ENCODE results near the gene INCA1.

The INCA1 gene

DNA sequence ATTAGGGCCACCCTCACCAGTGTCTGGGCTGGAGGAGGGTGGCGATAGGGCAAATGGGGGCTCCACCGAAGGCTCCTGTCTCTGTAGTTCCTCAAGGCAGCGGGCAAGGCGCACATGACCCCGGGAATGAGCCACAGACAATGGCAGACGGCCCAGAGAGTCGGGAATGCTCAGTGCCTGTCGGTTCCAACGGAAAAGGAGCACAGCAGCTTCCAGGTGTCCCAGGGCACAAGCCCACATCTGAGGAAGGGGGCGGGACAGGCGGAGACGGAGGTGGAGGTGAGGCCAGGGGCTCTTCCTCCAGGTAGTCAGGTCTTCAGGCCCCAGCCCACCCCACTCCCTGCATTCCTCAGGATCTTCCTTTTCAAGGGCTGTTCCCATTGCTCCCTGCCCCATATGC, 24.6 kb downstream of the INCA1 start:
- DNase-seq (ENCODE audit: extremely low read depth in 1 of 2, low read depth in 1 of 2): no peak

DNA sequence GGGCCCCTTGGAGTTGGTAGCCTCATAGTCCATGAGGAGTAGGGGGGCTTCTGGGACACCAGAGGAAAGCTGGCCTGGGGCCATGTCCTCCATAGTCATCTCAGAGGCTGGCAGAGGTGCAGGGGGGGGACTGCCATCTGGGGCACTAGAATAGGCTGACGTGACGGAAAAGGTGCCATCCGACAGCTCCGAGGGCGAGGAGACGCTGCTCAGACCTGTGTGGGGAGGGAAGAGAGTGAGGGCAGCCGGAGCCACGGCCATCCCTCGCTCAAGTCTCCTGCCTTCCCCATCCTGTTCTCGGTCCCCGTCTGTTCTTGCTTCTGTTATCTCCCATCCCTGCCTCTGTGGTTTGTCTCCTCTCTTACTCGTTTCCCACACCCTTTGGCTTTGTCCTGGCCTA, 25.0 kb downstream of the INCA1 start:
- no peak for DNase-seq (ENCODE audit: extremely low read depth in 1 of 2, low read depth in 1 of 2)

DNA sequence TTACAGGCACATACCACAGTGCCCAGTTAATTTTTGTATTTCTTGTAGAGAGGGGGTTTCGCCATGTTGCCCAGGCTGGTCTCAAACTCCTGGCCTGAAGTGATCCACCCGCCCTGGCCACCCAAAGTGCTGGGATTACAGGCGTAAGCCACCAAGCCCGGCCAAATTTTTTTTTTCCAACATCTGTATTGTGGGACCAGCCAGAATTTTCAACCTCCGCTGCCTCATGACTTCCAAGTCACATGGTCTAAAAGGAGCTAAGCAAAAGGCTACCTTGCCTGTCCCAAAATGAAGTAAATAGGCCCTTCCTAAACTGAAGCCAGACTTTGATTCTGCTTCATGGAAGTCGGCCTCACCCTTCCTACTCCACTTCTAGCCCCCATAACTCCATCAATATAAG, 25.5 kb downstream of the INCA1 start:
- DNase-seq (ENCODE audit: extremely low read depth in 1 of 2, low read depth in 1 of 2): no peak

DNA sequence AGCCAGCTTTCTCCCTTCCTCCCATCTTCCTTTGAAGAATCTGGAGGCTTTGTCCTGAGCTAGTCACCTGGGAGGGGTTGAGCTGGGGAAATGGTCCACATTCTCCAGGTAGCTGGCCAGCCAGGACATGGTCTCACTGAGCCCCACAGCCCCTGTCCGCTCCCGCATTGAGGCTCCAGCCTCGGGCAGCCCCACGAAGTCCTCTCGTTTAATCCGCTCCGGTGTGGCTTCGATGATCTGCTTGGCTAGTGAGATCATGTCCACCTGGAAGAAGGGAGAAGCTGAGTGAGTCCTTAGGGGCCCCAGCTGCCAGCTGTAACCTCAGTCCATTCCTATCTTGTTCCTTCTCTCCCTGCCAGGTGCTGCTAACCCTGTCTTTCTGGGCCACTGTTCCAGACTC, 27.0 kb downstream of the INCA1 start:
- DNase-seq (ENCODE audit: extremely low read depth in 1 of 2, low read depth in 1 of 2): no peak

DNA sequence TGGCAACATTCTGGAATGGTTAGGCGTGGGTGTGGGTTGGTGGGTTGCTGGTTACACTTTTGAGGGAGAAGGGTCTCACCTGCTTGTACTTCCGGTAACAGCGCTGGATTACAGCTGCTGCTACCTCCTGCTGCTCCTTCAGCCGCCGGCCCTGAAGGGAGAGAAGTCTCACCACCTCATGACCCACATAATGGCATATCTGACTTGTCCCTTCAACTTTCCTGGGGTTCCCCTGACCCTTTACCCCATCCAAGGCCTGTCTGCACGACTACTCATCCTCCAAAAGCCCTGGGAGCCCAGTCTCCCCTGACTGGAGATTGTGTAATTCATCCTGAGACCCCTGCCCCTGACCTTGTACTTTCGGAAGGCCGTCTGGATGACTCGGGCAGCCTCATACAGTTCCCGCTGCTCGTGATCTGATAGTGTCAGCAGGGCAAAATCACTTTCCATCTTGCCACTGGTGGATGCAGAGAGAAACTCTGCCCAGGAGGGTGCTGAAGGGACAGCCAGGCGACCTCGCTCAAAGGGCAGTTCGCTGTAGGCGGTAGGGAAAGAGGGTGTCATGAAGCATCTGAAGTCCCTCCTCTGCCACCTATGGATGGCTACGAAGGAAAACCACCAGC, 27.7 kb downstream of the INCA1 start:
- DNase-seq (ENCODE audit: extremely low read depth in 1 of 2, low read depth in 1 of 2): no peak

DNA sequence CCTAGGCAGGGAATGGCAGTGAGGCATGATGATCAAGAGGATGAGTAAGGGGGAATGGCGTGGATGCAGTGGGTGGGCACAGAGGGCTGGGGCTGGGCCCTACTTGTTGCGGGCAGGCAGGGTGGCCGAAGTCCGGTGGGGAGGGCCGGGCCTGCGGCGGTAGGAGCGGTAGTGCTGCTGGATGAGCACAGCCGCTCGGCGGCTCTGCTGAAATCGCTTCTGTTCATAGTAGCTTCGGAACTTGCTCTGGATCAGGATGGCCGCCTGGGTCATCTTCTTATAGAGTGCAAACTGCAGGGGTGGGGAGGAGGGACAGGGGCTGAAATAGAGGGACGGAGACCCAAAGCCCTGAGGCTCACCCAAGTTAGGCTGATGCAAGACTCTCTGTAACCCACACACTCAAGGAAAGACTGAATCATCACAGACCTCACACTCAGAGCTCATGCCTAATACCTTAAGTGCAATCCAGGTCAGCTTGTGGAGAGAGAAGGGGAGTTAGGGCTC, 28.2 kb downstream of the INCA1 start:
- no peak for DNase-seq (ENCODE audit: extremely low read depth in 1 of 2, low read depth in 1 of 2)

DNA sequence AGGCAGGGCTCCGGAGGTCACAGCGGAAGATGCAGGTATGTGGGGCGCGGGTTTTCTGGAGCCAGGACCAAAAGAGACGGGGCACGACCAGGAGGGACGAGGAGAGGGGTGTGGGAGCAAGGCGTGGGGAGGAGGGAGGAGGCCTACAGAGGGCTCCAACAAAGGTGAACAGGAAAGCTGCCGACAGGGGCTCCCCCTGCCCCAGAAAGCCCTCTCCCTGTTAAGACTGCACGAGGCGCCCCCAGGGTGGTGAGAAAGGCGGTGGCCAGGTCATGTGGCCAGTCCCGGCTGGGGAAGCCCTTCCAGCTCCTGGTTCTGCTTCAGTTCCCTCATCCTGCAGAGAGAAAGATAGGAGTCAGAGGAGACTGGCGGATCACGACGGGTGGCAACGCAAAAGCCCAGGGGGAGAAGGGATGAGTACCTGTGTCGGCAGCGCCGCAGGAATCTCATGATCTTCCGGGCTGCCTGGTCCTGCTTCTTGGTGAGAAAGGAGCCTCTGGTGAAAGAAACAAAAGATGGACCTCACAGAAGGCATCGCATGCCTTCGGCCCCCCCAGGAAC, 28.8 kb downstream of the INCA1 start:
- DNase-seq (ENCODE audit: extremely low read depth in 1 of 2, low read depth in 1 of 2): no peak

DNA sequence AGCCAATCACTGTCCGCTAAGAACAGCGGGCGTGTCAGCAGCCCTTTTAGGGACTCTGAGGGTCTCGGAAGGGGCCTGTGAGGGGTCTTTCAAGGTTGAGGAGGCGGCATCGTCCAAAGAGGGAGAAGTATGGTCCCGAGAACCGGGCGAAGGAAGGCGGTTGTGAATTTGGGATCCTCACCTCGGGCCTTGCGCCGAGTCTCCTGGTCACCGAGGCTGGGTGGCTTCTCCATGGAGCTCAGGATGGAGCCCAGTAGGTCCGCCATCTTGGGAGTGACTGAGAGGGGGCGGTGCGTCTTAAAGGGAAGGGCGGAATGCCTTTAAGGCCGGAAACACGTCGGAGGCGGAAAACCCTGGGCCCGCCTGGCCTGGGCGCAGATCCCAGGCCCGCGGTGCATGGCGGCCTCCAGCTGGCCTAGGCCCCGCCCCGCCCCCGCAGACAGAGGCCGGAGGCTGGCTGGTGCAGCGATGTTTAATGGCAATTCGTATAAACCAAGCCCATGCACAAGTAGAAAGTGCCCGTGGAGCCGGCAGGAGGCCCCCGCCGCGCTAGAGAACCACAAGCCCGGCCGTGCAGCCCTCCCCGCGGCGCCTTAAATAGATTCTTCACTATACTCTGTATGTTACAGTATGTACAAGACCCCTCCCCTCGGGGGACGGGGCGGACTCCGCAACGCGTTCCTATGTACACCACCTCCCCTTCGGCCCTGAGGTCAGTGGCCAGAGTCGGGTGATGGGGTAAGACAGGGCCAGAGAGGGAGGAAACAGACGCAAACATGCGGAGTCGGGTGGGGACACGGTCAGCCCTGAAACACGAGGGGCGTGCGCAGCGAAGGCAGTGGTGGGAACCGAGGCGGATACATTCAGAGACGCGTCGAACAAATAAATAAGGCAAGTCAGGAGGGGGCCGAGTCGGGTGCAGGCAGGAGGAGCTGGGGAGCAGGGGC, 29.5 kb downstream of the INCA1 start, which contains the start of gene SPAG7:
Gene SPAG7 (minus strand): TSS at position 279 of the 947 bp plus-strand sequence. CDS start 13 bp downstream, at position 266.
- peak; percentile 81 to 86 for DNase-seq (ENCODE audit: extremely low read depth in 1 of 2, low read depth in 1 of 2)

DNA sequence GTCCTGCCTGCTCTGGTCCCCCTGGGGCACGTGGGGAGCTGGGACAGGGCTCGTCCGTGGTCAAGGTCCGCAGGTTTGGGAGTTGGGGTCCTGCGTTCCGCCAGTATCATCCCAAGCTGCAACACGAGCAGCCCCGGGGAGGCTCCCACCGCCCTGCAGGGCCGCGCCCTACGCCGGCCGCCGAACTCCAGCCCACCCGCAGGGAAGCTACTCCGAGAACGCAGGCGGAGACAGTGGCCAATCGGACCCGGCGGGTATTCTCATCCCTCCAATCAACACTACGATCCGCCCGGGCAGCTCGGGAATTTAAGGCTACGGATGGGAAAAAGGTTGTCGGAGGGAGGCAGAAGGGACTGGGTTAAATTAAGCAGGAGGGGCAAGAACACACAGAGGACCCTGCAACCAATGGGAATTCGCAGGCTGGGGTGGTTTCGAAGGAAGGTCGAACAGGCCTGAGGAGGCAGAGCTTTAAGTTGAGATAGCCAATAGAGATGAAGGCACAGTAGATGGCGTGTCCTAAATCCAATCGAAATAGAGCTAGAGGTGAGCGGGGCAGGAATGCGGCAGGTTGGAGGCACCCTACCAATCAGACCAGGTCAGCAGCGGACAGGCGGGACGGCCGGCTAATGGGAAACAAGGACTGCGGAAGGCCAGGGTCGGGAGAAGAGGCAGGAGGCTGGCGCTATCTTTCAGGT, 30.3 kb downstream of the INCA1 start:
- peak; percentile 82 to 92 for DNase-seq (ENCODE audit: extremely low read depth in 1 of 2, low read depth in 1 of 2)

DNA sequence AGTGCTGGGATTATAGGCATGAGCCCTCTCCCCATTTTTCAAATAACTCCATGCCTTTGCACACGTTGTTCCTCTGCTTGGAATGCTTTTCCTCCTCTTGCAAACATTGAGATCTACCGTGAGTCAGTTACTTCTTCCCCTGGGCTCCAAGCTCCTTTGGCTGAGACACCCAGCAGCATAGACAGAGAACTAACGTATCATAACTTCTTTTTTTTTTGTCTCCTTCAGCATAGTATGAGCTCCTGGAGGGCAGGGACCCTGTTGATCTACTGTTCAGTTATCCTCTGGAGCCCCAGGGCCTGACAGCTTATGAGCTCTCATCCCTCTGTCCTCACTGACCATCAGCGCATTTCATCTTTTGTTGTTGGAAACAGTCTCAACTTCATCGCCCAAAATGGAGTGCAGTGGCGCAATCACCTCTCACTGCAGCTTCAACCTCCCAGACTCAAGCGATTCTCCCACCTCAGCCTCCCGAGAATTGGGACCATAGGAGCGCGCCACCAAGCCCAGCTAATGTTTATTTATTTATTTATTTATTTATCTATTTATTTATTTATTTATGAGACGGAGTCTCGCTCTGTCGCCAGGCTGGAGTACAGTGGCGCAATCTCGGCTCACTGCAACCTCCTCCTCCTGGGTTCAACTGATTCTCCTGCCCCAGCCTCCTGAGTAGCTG, 31.9 kb downstream of the INCA1 start:
- DNase-seq (ENCODE audit: extremely low read depth in 1 of 2, low read depth in 1 of 2): no peak

DNA sequence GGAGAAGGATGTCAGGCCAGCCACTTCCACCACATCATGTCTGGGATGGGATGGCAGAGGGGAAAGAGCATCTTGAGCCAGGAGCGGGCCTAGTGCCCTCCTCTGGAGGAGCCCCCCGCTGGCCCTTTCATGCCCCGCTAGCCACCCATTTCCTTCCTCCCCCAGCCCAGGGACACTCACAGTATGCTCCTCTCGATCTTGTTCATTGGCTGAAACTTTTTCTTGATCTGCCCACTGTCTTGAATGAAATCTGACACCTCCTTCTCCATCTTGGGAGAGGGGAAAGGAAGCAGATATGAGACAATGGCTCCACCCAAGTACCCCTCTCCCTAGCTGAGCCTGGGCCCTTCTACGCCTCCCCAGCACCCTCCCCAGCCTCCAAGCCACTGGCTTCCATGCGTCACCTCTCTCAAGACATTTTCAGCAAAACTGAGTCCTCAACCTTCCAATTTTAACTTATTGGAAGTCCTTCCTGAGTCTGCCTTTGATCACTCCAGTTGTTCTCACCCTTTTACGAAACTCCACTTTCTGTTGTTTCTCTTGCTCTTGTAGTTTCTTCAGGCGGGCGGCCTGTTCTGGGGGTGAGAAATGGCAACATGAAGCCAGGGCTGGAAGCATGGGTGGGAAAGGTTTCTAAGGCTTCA, 36.9 kb downstream of the INCA1 start:
- DNase-seq (ENCODE audit: extremely low read depth in 1 of 2, low read depth in 1 of 2): no peak

DNA sequence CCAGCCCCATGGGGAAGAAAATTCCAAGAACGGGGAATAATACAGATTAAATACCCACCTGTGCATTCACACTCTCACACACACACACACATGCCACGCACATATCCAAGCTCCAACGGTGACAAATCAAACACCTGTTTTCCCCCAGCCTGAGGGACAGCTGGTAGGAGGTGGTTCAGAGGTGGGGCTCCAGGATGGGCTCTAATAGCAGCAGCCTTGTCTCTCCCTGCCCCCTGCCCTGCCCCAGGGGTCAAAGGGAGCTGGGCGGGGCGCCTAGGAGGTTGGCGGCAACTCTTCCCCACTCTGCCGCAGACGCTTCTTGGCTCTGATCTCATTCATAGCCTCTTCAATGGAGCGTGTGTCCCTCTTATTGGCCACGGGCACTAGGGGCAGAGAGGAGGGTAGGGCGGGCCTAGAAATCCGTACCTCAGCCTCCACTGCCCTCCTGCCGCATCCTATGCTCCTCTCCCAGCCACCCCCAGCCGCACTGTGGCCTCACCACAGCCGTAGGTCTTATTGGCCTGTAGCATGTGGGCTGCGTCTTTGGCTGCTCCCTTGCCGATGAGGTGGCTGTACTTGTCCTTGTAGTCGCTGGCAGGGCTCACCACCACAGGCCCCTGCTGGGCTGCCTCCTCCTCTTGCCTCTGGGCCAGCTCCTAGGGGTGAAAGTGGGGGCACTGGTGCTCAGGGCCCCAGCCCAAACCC, 37.9 kb downstream of the INCA1 start:
- DNase-seq (ENCODE audit: extremely low read depth in 1 of 2, low read depth in 1 of 2): no peak

DNA sequence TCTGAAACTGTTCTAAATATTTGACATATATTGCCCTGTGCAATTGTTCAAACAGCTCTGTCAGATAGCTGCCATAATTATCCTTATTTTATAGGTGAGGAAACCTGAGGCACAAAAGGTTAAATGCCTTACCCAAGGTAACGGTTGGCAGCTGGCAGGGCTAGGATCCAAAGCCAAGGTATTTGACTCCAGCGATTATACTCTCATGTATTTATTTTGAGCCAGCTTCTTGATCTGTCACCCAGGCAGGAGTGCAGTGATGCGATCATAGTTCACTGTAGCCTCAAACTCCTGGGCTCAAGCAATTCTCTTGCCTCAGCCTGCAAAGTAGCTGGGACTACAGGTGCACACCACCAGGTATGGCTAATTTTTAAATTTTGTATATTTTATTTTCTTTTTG, 39.2 kb downstream of the INCA1 start:
- no peak for DNase-seq (ENCODE audit: extremely low read depth in 1 of 2, low read depth in 1 of 2)

DNA sequence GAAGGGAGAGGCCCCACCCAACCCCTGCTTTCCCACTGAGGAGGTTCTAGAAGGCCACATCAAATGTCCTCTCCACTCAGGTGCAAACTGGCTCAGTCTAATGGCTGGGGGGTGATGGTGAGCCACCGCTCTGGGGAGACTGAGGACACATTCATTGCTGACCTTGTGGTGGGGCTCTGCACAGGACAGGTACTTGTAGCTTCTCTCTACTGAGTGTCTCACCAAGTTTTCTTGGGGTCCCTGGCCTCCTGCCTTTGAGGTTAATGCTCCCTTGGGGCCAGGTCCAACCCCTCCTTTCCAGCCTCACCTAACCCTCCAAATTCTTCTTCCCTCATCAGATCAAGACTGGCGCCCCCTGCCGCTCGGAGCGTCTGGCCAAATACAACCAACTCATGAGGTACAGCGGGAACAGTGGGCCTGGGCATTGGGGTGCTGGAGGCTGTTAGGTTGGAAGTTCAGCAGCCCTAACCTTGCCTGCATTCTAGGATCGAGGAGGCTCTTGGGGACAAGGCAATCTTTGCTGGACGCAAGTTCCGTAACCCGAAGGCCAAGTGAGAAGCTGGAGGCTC, 40.7 kb downstream of the INCA1 start:
- no peak for DNase-seq (ENCODE audit: extremely low read depth in 1 of 2, low read depth in 1 of 2)

DNA sequence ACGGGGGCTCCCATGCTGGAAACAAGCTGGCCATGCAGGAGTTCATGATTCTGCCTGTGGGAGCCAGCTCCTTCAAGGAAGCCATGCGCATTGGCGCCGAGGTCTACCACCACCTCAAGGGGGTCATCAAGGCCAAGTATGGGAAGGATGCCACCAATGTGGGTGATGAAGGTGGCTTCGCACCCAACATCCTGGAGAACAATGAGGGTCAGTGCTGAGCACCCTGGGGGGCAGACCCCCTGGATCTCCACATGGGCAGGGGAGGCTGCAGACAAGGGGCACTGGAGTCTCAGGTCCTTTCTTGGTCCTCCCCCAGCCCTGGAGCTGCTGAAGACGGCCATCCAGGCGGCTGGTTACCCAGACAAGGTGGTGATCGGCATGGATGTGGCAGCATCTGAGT, 42.2 kb downstream of the INCA1 start:
- no peak for DNase-seq (ENCODE audit: extremely low read depth in 1 of 2, low read depth in 1 of 2)

DNA sequence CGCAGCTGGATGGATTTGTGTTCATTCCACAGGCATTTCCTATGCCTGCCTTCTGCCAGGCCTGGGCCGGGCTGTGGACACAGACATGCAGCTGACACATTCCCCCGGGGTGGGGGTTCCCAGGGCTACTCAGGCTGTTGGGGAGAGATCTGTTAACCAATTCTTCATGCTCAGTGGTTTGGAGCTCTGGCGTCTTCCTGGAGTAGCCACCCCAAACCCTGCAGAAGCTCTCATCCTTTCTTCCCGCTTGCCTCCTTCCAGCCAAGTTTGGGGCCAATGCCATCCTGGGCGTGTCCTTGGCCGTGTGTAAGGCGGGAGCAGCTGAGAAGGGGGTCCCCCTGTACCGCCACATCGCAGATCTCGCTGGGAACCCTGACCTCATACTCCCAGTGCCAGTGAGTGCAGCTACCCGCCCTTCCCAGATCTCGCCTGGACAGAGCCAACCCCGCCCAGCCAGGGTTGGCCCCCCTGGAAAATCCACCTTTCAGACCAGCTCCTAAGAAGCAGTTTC, 43.8 kb downstream of the INCA1 start:
- DNase-seq (ENCODE audit: extremely low read depth in 1 of 2, low read depth in 1 of 2): no peak

DNA sequence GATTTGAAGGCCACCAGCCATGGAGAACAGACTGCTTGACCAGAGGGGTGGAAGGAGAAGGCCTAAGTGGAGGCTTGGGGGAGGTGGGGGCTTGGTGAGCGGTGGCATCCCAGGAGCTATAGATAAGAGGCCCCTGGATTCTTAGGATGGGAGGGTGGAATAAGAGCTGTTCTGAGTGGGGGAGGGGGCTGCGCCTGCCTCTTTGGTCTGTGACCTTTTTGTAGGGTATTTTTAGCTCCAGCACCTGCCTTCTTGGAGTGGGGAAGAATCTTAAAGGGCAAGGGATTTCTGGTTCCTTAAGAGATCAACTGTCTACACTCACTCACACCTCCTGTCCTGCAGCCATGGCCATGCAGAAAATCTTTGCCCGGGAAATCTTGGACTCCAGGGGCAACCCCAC, 45.8 kb downstream of the INCA1 start:
- no peak for DNase-seq (ENCODE audit: extremely low read depth in 1 of 2, low read depth in 1 of 2)

DNA sequence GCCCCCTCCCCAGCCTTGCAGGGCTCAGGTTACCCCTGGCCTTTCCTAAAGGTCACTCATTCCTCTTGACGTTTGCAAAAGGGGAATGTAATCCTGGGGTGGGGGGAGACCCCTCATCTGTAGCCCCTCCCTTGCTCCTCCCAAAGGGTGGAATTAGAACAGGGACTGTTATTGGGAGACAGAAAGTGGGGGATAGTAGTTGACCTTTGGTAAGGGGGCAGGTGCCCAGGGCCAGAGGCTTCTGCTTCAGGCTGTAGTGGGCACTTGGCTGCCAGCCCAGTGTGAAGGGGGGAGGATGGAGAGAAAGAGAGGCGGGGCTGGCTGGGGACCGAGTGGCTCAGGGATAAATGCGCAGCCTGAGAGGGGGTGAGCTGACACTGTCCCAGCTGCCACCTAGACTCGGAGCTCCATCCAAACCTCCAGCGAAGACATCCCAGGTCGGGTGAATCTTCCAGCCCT, 46.5 kb downstream of the INCA1 start, which contains the start of gene ENO3:
Gene ENO3 (plus strand): TSS at position 374 of the 459 bp plus-strand sequence. CDS start 711 bp downstream, outside the sequence.
- DNase-seq (ENCODE audit: extremely low read depth in 1 of 2, low read depth in 1 of 2): no peak

All from activated CD8-positive, alpha-beta memory T cell treated with anti-CD3 and anti-CD28 coated beads for 1 hour (primary cell).